ENCODE measurements around the gene ZNF222.

Gene ZNF222

DNA sequence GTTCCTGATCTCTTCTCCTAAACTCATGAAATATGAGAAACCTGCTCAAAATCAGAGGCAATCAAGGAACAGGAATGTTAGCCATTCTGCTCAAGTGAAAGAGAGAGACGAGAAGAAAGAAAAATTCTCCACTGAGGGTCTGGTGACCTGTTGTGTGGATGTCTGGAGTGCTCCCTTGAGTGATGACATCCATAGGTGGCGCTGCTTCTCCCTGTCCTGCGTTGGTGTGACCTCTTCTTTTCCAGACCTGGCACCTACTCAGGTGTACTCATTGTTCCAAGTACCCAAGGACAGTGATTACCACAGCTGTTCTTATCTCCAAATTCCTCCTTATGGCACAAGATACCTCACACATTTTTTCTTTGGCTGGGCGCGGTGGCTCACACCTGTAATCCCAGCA lies 30.7 kb downstream of the ZNF222 start:
- no peak for DNase-seq

GRCh38 chr19:44059229-44059628 lies 34.0 kb downstream of the ZNF222 start:
- DNase-seq = no peak

GRCh38 chr19:44061038-44061437 lies 35.9 kb downstream of the ZNF222 start:
- DNase-seq = no peak

DNA sequence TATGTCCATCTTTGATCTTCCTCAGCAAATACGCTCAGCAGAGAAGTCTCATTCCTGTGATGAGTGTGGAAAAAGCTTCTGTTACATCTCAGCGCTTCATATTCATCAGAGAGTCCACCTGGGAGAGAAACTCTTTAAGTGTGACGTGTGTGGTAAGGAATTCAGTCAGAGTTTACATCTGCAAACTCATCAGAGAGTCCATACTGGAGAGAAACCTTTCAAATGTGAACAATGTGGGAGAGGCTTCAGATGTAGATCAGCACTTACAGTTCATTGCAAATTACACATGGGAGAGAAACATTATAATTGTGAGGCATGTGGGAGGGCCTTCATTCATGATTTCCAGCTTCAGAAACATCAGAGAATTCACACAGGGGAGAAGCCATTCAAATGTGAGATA lies 41.1 kb downstream of the ZNF222 start:
- no peak for DNase-seq

GRCh38 chr19:44069415-44069814 lies 44.2 kb downstream of the ZNF222 start:
- no peak for DNase-seq

DNA sequence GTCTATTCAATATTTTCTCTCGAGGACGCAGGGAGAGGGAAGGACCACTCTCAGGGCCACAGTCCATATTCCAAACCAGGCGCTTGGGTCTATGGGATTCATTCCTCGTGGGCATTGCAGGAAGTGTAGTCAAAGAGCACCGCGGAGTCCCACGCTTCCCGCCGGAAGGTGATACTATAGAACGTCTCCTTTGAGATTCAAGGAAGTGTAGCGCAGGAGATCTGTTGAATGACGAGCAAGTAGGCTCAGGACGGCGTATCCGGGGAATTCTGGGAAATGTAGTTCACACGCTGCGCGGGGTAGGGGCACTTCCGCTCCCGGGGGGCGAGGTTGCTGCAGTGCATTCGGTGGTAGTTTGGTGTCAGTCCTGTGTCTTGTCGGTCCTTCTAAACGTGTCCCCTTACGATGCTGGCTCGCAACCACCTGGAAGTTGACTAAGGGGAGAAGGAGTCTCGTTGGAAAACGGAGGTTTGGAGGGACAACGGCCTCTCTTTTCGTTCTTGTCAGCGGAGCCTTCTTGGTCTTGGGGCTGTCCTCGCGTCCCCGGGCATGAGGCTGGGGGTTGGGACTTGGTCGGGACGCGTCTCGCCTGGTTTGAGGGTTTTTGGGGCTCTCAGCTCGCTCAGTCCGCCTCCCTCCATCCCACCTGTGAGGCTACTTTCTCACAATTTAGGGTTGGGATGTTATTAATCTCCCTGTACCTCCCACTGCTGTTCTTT lies 46.8 kb downstream of the ZNF222 start, which contains the start of gene ZNF284:
Gene ZNF284 (plus strand): TSS at position 336 of the 719 bp plus-strand sequence. CDS start 4,231 bp downstream, outside the sequence.
- peak; percentile 94 for DNase-seq

DNA sequence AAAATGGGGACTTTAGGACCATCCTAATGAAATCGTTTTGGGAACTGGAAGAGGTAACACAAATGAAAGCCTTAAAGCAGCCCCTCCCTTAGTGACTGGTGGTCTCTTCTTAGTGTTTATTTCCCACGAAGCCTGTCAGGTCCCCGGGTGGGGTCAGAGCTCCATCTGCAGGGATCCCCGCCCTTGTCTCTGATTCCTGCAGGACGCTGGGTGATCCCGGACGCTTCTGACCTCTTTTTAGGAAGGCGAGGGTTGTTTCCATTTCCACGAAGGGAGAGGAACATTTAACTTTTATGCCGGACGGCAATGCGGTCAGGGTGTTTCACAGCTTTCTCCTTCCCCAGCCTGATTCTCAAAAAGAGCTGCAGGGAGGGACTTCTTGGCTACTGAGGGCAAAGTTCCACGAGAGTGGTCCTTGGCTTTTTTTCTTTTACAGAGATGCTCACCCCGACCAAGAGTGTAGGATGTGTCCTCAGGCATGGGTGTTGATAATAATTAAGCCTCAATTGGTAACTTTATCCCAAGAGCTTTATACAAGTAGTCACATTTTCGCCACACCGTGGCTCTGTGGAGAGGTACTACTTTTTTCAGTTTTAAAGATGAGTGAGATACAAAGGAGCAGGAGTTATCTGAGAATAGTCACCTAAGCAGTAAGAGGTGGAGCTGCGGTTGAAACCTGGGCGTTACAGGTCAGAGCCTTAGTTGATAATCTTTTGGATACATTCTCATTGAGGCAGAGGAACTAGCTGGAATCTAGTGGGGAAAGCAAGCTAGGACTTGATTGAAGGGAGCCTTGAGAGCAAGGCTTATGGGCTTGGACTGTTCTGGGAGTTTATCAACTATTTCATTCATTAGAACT lies 47.6 kb downstream of the ZNF222 start:
- DNase-seq = no peak

GRCh38 chr19:44076325-44076724 lies 51.1 kb downstream of the ZNF222 start:
- no peak for DNase-seq
